ENCODE results near the gene TXNDC16. TPM values are rescaled to one million over a fixed set of nuclear protein-coding genes. Genes with fewer than 3 reads are reported as not detected.

The TXNDC16 gene, protein sequence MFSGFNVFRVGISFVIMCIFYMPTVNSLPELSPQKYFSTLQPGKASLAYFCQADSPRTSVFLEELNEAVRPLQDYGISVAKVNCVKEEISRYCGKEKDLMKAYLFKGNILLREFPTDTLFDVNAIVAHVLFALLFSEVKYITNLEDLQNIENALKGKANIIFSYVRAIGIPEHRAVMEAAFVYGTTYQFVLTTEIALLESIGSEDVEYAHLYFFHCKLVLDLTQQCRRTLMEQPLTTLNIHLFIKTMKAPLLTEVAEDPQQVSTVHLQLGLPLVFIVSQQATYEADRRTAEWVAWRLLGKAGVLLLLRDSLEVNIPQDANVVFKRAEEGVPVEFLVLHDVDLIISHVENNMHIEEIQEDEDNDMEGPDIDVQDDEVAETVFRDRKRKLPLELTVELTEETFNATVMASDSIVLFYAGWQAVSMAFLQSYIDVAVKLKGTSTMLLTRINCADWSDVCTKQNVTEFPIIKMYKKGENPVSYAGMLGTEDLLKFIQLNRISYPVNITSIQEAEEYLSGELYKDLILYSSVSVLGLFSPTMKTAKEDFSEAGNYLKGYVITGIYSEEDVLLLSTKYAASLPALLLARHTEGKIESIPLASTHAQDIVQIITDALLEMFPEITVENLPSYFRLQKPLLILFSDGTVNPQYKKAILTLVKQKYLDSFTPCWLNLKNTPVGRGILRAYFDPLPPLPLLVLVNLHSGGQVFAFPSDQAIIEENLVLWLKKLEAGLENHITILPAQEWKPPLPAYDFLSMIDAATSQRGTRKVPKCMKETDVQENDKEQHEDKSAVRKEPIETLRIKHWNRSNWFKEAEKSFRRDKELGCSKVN
- total RNA-seq = 21.5 and 22.8 TPM in 2 replicates
- long read RNA-seq, full-length matches to known transcripts = 4 of 19 reads
- long read RNA-seq, partial matches to known transcripts = 11 of 19 reads
- long read RNA-seq, other reads (novel, unspliced or antisense) = 4 of 19 reads

- DNase-seq (ENCODE audit: extremely low spot score, unreplicated experiment) = peak; percentile 100
- Mint-ChIP-seq H3K4me1 (ENCODE audit: unreplicated experiment) (peaks cover 20% of the 10 kb centered on the region), H3K27ac (ENCODE audit: unreplicated experiment) (peak within 1 kb of the TSS; percentile 87), H3K27me3 (ENCODE audit: unreplicated experiment) (peaks cover 3% of the 10 kb centered on the region), H3K4me3 (ENCODE audit: unreplicated experiment) (peak within 1 kb of the TSS; percentile 91), H3K36me3 (ENCODE audit: unreplicated experiment) (no peaks in the 10 kb centered on the region), H3K9me3 (ENCODE audit: unreplicated experiment) (no peaks in the 10 kb centered on the region)
- no peak for TF ChIP-seq CTCF (IDR thresholded peaks at IDR 0.05)
These were observed at the start of gene TXNDC16, which contains the start of gene GPR137C for GRCh38 chr14:52552063-52552988. TXNDC16 (minus strand) TSS chr14:52552505; CDS start chr14:52543557, 8,948 bp downstream. GPR137C (plus strand) TSS chr14:52552836; CDS start chr14:52553148, 312 bp downstream.

DNA sequence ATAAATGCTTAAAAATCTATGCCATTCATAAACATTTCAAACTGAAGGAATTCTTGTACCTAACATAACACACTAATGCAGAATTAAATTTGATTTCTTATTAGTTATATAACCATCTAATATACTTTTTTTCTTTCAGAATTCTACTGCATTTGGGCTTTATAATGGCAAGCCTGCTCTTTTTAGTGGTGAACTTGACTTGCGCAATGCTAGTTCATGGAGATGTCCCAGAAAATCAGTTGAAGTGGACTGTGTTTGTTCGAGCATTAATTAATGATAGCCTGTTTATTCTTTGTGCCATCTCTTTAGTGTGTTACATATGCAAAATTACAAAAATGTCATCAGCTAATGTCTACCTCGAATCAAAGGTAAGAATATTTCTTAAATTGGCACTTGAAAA lies 47.7 kb upstream of the TXNDC16 start:
- H3K4me1 Mint-ChIP-seq (ENCODE audit: unreplicated experiment) = no peaks in the 10 kb centered on the region
- DNase-seq (ENCODE audit: extremely low spot score, unreplicated experiment) = no peak
- H3K27ac Mint-ChIP-seq (ENCODE audit: unreplicated experiment) = no peak overlapping the region
- H3K36me3 Mint-ChIP-seq (ENCODE audit: unreplicated experiment) = peaks cover 8% of the 10 kb centered on the region
- peaks cover 15% of the 10 kb centered on the region for H3K9me3 Mint-ChIP-seq (ENCODE audit: unreplicated experiment)
- TF ChIP-seq CTCF (IDR thresholded peaks at IDR 0.05) = no peak
- H3K4me3 Mint-ChIP-seq (ENCODE audit: unreplicated experiment) = no peak overlapping the region
- H3K27me3 Mint-ChIP-seq (ENCODE audit: unreplicated experiment) = no peaks in the 10 kb centered on the region

GRCh38 chr14:52598568-52598967 lies 46.3 kb upstream of the TXNDC16 start:
- no peak for DNase-seq (ENCODE audit: extremely low spot score, unreplicated experiment)
- Mint-ChIP-seq H3K36me3 (ENCODE audit: unreplicated experiment) (peaks cover 2% of the 10 kb centered on the region), H3K4me1 (ENCODE audit: unreplicated experiment) (no peaks in the 10 kb centered on the region), H3K4me3 (ENCODE audit: unreplicated experiment) (no peak overlapping the region), H3K27me3 (ENCODE audit: unreplicated experiment) (no peaks in the 10 kb centered on the region), H3K9me3 (ENCODE audit: unreplicated experiment) (peaks cover 6% of the 10 kb centered on the region), H3K27ac (ENCODE audit: unreplicated experiment) (no peak overlapping the region)
- TF ChIP-seq CTCF (IDR thresholded peaks at IDR 0.05) = no peak

- no peak for TF ChIP-seq CTCF (IDR thresholded peaks at IDR 0.05)
- Mint-ChIP-seq H3K4me3 (ENCODE audit: unreplicated experiment) (no peak overlapping the region), H3K4me1 (ENCODE audit: unreplicated experiment) (no peaks in the 10 kb centered on the region), H3K36me3 (ENCODE audit: unreplicated experiment) (peaks cover 2% of the 10 kb centered on the region), H3K27ac (ENCODE audit: unreplicated experiment) (no peak overlapping the region), H3K27me3 (ENCODE audit: unreplicated experiment) (no peaks in the 10 kb centered on the region), H3K9me3 (ENCODE audit: unreplicated experiment) (peaks cover 16% of the 10 kb centered on the region)
- no peak for DNase-seq (ENCODE audit: extremely low spot score, unreplicated experiment)
These were observed 44.6 kb upstream of the TXNDC16 start for GRCh38 chr14:52596861-52597260.

Data from osteocyte (in vitro differentiated cells).